SK-N-MC (cell line): ENCODE results near the gene SHROOM3.

ENCODE experiments used
- DNase-seq: peaks from one replicate; pipeline ENCODE4 v3.0.0-alpha.2; 2011; ENCODE audit warnings: low read depth, low spot score
- H3K27ac ChIP-seq: fragments of 200-600 bp; sonication (generic); 2 replicates; pipeline ENCODE4 v1.5.1; 2016; ENCODE audit warnings: mixed run types
- H3K36me3 ChIP-seq: fragments of 200-600 bp; sonication (generic); 2 replicates; pipeline ENCODE4 v1.6.1; 2017; ENCODE audit warnings: antibody characterized with exemption, low read length, mixed read lengths; ENCODE audit not compliant: insufficient read depth
- H3K4me3 ChIP-seq: fragments of 200-600 bp; sonication (generic); 2 replicates; pipeline ENCODE4 v1.5.1; 2016
- H3K9ac ChIP-seq: fragments of 200-600 bp; sonication (generic); 2 replicates; pipeline ENCODE4 v1.8.0; 2017; ENCODE audit warnings: mixed run types, mixed read lengths; ENCODE audit not compliant: insufficient read length
- H3K9me3 ChIP-seq: fragments of 200-600 bp; sonication (generic); 2 replicates; pipeline ENCODE4 v1.6.1; 2017; ENCODE audit warnings: low read depth, mild to moderate bottlenecking, antibody characterized with exemption, low read length, moderate library complexity, mixed read lengths
- EZH2 ChIP-seq: fragments of 200-600 bp; sonication (generic); IDR thresholded peaks from one replicate; pipeline ENCODE4 v1.6.1; 2017; ENCODE audit warnings: antibody characterized with exemption
- FOXP2 ChIP-seq: optimal IDR thresholded peaks from 2 replicates; pipeline ENCODE3; 2011; ENCODE audit warnings: mild to moderate bottlenecking, moderate library complexity; ENCODE audit not compliant: insufficient read depth; ENCODE audit errors: extremely low read length, control extremely low read depth
- POLR2AphosphoS5 ChIP-seq: IDR thresholded peaks from 2 replicates; pipeline ENCODE4 v1.6.1; 2012; ENCODE audit warnings: mild to moderate bottlenecking, low read depth, low read length, borderline replicate concordance

The SHROOM3 gene

DNA sequence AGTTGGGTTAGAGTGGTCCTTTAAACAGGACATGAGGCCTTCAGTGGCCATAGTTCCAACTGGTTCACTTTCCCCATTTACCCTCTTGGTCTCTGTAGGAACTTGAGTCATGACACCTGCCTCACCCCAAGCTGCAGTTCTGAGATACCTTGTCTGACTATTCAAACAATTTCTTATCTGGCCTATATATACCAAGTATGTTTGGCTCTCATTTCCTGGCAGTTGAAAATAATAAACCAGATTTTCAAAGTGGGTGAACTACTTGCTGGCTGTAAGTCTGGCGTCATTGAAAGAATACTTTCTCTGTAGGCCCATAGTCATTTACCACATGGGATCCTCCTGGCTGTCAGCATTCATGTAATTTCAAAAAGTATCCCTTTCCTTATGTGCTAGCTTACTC lies 228.8 kb downstream of the SHROOM3 start:
- H3K9me3 ChIP-seq: no peaks in the 10 kb centered on the region
- H3K9ac ChIP-seq: no peak overlapping the region
- no peaks in the 10 kb centered on the region for H3K36me3 ChIP-seq
- TF ChIP-seq POLR2AphosphoS5 (no peak), FOXP2 (no peak), EZH2 (no peak)
- H3K27ac ChIP-seq: no peak overlapping the region
- no peak overlapping the region for H3K4me3 ChIP-seq
- no peak for DNase-seq

DNA sequence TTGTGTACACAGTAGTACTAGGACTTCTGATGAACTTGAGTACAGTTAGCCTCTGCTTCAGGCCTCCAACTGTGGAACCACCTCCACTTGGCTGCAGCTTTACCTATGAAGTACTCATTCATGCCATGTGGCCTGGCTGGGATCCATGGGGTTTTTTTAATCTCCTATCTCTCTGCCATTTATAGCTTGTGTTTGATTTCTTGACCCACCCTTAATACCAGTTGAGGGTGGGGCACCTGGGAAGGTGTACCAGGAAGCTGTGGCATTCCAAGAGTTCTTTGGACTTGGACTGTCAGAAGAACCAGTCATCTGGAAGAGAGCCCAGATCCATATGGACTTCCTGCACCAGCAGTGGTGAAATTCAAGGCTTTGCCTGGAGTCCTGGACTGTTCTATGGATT lies 230.1 kb downstream of the SHROOM3 start:
- Histone ChIP-seq H3K9me3 (no peaks in the 10 kb centered on the region), H3K36me3 (no peaks in the 10 kb centered on the region), H3K27ac (no peak overlapping the region), H3K4me3 (no peak overlapping the region), H3K9ac (no peak overlapping the region)
- TF ChIP-seq POLR2AphosphoS5 (no peak), FOXP2 (no peak), EZH2 (no peak)
- DNase-seq: no peak

DNA sequence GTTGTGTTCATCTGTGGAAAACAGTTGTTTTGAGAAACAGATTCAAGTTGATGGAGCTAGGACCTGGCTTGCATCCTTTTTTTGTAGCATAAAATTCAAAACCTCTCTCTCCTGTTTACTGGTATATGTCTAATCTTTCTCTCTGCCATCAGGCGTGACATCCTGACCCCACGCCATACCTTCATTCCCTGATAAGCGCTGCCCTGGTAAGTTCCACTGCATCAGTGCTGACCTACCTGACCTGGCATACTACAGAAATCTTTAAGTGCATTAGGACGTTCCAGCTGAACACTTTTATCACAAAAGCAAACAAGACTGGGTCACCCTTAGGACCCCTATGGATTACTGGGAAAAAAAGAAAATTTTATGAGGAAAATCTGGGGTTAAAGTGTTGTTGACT lies 230.7 kb downstream of the SHROOM3 start:
- no peak for DNase-seq
- no peaks in the 10 kb centered on the region for H3K36me3 ChIP-seq
- TF ChIP-seq FOXP2 (no peak), POLR2AphosphoS5 (no peak), EZH2 (no peak)
- no peak overlapping the region for H3K27ac ChIP-seq
- H3K9me3 ChIP-seq: no peaks in the 10 kb centered on the region
- no peak overlapping the region for H3K9ac ChIP-seq
- H3K4me3 ChIP-seq: no peak overlapping the region

DNA sequence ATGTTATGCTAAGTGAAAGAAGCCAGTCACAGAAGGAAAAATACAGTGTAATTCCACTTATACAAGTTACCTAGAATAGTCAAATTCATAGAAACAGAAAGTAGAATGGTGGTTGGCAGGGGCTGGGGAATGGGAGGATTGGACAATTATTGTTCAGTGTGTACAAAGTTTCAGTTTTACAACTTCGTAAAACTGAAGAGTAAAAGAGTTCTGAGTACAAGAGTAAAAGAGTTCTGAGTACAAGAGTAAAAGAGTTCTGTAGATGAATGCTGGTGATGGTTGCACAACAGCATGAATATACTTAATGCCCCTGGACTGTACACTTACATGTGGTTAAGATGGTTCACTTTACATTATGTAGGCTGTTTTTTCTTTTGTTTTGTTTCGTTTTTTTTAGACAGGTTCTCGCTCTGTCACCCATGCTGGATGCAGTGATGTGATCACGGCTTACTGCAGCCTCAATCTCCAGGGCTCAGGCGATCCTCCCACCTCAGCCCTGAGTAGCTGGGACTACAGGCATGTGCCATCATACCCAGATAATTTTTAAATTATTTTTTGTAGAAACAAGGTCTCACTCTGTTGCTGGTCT lies 232.0 kb downstream of the SHROOM3 start:
- no peak overlapping the region for H3K9ac ChIP-seq
- no peak overlapping the region for H3K27ac ChIP-seq
- TF ChIP-seq POLR2AphosphoS5 (no peak), FOXP2 (no peak), EZH2 (no peak)
- no peaks in the 10 kb centered on the region for H3K36me3 ChIP-seq
- no peak overlapping the region for H3K4me3 ChIP-seq
- no peak for DNase-seq
- H3K9me3 ChIP-seq: no peaks in the 10 kb centered on the region

DNA sequence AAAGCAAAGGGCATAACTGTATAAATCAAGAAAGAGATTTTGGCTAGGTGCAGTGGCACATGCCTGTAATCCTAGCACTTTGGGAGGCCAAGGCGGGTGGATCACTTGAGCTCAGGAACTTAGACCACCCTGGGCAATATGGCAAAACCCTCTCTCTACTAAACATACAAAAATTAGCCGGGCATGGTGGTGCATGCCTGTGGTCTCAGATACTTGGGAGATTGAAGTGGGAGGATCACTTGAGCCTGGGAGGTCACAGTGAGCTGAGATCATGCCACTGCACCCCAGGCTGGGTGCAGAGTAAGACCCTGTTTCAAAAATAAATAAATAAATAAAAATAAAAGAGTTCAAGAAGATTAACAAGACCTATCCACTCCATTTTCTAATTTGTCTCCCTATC lies 235.6 kb downstream of the SHROOM3 start:
- no peak overlapping the region for H3K4me3 ChIP-seq
- H3K36me3 ChIP-seq: no peaks in the 10 kb centered on the region
- no peak overlapping the region for H3K27ac ChIP-seq
- H3K9ac ChIP-seq: no peak overlapping the region
- DNase-seq: no peak
- H3K9me3 ChIP-seq: no peaks in the 10 kb centered on the region
- TF ChIP-seq EZH2: no peak

DNA sequence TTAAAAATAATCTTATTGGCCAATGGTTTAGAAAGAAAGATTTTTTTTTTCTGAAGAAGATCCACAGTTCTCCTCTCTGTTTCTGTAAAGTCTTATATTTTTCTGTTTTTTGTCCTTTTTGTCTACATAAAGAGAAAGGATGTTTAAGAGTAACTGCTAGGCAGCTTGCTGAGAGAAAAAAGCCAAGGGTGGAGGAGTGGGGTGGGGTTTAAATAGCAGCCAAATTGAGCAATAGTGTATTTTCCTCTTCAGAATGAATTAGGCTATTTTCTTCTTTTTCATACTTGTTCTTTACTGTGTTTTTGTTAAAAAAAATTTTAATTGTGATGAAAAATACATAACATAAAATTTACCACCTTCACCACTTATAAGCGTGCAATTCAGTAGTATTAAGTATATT lies 238.3 kb downstream of the SHROOM3 start:
- no peak overlapping the region for H3K27ac ChIP-seq
- no peaks in the 10 kb centered on the region for H3K36me3 ChIP-seq
- H3K9me3 ChIP-seq: no peaks in the 10 kb centered on the region
- no peak overlapping the region for H3K4me3 ChIP-seq
- DNase-seq: no peak
- TF ChIP-seq POLR2AphosphoS5: no peak
- TF ChIP-seq EZH2: no peak
- no peak for TF ChIP-seq FOXP2
- no peak overlapping the region for H3K9ac ChIP-seq

DNA sequence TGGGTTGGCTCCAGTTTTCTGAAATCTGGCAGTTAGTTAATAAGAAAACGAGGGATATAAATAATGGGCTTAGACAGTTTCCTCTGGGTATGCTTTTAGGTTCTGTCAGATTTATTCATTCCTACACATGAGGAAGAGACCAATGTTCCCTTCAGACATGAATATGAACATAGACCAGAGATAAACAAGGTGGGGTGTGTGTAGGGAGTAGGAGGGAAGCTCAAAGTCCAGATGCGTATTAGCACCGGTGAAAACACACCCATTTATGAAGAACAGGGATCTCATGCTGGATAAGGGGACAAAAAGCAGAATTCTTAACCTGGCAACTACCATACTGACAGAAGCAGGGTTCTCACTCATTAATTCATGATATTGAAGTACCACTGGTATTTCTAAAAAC lies 240.0 kb downstream of the SHROOM3 start:
- TF ChIP-seq POLR2AphosphoS5 (no peak), FOXP2 (no peak), EZH2 (no peak)
- Histone ChIP-seq H3K9ac (no peak overlapping the region), H3K9me3 (no peaks in the 10 kb centered on the region), H3K36me3 (no peaks in the 10 kb centered on the region), H3K4me3 (no peak overlapping the region), H3K27ac (no peak overlapping the region)
- DNase-seq: no peak

DNA sequence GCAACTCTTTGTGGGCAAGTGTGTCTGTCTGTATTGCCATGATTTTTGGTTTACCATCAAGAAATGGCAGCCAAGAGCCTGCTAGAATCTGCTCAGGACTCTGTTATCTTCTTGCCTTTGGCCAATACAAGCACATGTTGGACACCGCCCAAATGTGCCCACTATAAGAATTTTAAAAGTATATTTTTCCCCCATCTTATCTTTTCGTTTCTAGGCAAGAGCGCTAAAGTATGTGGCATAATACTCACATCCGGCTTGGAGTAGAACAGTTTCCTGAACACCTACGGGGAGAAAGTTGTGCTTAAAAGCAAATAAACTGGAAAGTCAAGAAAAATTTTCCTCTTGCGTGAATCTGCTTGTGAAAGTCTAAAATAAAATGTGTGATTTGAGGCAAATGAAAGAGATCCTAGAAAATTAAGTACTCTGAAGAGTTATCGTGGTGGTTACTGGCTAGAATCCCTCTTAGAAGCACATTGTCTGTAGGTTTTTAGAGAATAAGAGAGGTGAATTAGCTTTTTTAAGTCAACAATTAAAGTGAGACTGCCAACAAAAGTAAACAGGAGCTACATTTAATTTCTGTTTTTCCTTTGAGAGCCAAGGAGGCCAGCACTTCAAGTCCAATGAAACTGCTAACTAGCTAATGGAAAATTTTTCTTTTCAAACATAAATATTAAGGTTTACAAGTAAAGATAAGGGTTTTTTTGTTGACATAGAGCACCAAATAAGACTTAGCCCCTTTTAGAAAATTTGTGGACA lies 242.7 kb downstream of the SHROOM3 start:
- no peak for DNase-seq
- TF ChIP-seq EZH2 (no peak), POLR2AphosphoS5 (no peak), FOXP2 (no peak)
- Histone ChIP-seq H3K27ac (peak overlapping the region; percentile 91), H3K4me3 (peak overlapping the region; percentile 34), H3K9ac (peak overlapping the region; percentile 20), H3K9me3 (no peaks in the 10 kb centered on the region), H3K36me3 (no peaks in the 10 kb centered on the region)

DNA sequence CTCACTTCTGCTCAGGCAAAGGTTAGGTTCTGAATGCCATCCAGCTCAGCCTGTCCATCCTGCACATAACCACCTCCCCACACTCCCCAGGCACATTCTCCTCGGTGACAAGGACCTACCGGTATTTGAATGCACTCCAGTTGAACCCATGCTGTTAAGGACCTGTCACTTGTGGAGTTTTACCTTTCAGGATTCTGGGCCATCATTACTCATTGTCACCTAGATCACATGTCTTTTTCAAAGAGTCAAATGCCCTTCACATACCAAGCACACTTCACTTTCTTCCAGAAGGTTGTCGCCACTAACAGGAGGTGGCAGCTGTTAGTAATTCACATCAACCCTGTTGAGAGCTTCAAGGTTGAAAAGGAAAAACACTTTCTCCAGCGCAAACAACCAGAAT lies 244.7 kb downstream of the SHROOM3 start:
- no peak for DNase-seq
- H3K4me3 ChIP-seq: no peak overlapping the region
- no peak for TF ChIP-seq FOXP2
- TF ChIP-seq EZH2: no peak
- TF ChIP-seq POLR2AphosphoS5: no peak
- H3K9ac ChIP-seq: no peak overlapping the region
- no peaks in the 10 kb centered on the region for H3K9me3 ChIP-seq
- no peaks in the 10 kb centered on the region for H3K36me3 ChIP-seq
- no peak overlapping the region for H3K27ac ChIP-seq
